Karpas-422 (cell line): ENCODE results near the gene CHST14. TPM values are rescaled to one million over a fixed set of nuclear protein-coding genes. Genes with fewer than 3 reads are reported as not detected.
A peak's percentile ranks its signal among the peaks of the same experiment; 100 is the strongest.

ENCODE experiments used
- DNase-seq: peaks from one replicate; pipeline ENCODE4 v3.0.0-alpha.2; 2015
- H2AFZ ChIP-seq: fragments of 200-600 bp; sonication (generic); 2 replicates; pipeline ENCODE4 v1.6.1; 2014; ENCODE audit warnings: antibody characterized with exemption, low read length, mixed read lengths
- H3K27ac ChIP-seq: fragments of 200-600 bp; sonication (generic); 2 replicates; pipeline ENCODE4 v1.5.1; 2014; ENCODE audit warnings: mild to moderate bottlenecking, low read length, moderate library complexity
- H3K27me3 ChIP-seq: fragments of 200-600 bp; sonication (generic); 2 replicates; pipeline ENCODE4 v1.6.1; 2014; ENCODE audit warnings: low read length, mixed read lengths
- H3K36me3 ChIP-seq: fragments of 200-600 bp; sonication (generic); 2 replicates; pipeline ENCODE4 v1.6.1; 2014; ENCODE audit warnings: low read length, mixed read lengths; ENCODE audit not compliant: insufficient read depth
- H3K4me1 ChIP-seq: fragments of 200-600 bp; sonication (generic); 2 replicates; pipeline ENCODE4 v1.6.1; 2014; ENCODE audit warnings: mild to moderate bottlenecking, low read length, mixed read lengths
- H3K4me2 ChIP-seq: fragments of 200-600 bp; sonication (generic); 2 replicates; pipeline ENCODE4 v1.6.1; 2014; ENCODE audit warnings: low read length, low read depth, mild to moderate bottlenecking; ENCODE audit not compliant: poor library complexity, severe bottlenecking
- H3K4me3 ChIP-seq: fragments of 200-600 bp; sonication (generic); 2 replicates; pipeline ENCODE4 v1.5.1; 2014; ENCODE audit warnings: mild to moderate bottlenecking, antibody characterized with exemption, low read length, mixed read lengths
- H3K79me2 ChIP-seq: fragments of 200-600 bp; sonication (generic); 2 replicates; pipeline ENCODE4 v1.6.1; 2014; ENCODE audit warnings: mild to moderate bottlenecking, low read length, mixed read lengths
- H3K9ac ChIP-seq: fragments of 200-600 bp; sonication (generic); 2 replicates; pipeline ENCODE4 v1.6.0; 2014; ENCODE audit warnings: low read length
- H3K9me2 ChIP-seq: fragments of 200-600 bp; sonication (generic), shearing (Covaris generic); replicated peaks from 2 replicates; pipeline ENCODE4 v1.6.0; 2014; ENCODE audit warnings: mild to moderate bottlenecking, low read length, moderate library complexity; ENCODE audit not compliant: insufficient read depth
- H3K9me3 ChIP-seq: fragments of 300-700, 200-600 bp; sonication (generic); 2 replicates; pipeline ENCODE4 v1.6.1; 2014; ENCODE audit warnings: low read length, mixed read lengths
- H4K20me1 ChIP-seq: fragments of 200-600 bp; sonication (generic); 2 replicates; pipeline ENCODE4 v1.6.1; 2014; ENCODE audit warnings: mild to moderate bottlenecking, antibody characterized with exemption, low read length, low read depth; ENCODE audit not compliant: insufficient read depth
- total RNA-seq: library from RNA; depleted of rRNA; stranded (reverse); fragments of >200 nt; shearing (Covaris generic); gene quantifications from 2 replicates; pipeline ENCODE4 v1.2.3, GENCODE V29; 2014; ENCODE audit warnings: low replicate concordance

CHST14 gene
- total RNA-seq, 1 experiment from 2014 or later, result 11.6 TPM

- Histone ChIP-seq H3K9me3 (no peaks in the 10 kb centered on the region), H3K4me2 (no peak overlapping the region), H3K27ac (no peak overlapping the region), H2AFZ (no peak overlapping the region), H3K9ac (no peak overlapping the region), H3K79me2 (peaks cover 7% of the 10 kb centered on the region; the same call in 1 of the 2 replicates), H4K20me1 (no peaks in the 10 kb centered on the region), H3K27me3 (no peaks in the 10 kb centered on the region), H3K9me2 (no peaks in the 10 kb centered on the region), H3K4me1 (no peaks in the 10 kb centered on the region), H3K36me3 (no peaks in the 10 kb centered on the region), H3K4me3 (no peak overlapping the region)
- no peak for DNase-seq
These were observed 6.8 kb upstream of the CHST14 start for GRCh38 chr15:40463886-40464545.

- H2AFZ ChIP-seq, result no peak overlapping the region
- H4K20me1 ChIP-seq, result no peaks in the 10 kb centered on the region
- no peak overlapping the region for H3K9ac ChIP-seq
- no peaks in the 10 kb centered on the region for H3K4me1 ChIP-seq
- H3K9me2 ChIP-seq, result no peaks in the 10 kb centered on the region
- no peaks in the 10 kb centered on the region for H3K36me3 ChIP-seq
- no peaks in the 10 kb centered on the region for H3K27me3 ChIP-seq
- H3K27ac ChIP-seq, result no peak overlapping the region
- no peak for DNase-seq
- H3K4me2 ChIP-seq, result no peak overlapping the region
- no peaks in the 10 kb centered on the region for H3K9me3 ChIP-seq
- H3K4me3 ChIP-seq, result no peak overlapping the region
- H3K79me2 ChIP-seq, result peaks cover 7% of the 10 kb centered on the region; the same call in 1 of the 2 replicates
These were observed 6.1 kb upstream of the CHST14 start for GRCh38 chr15:40464595-40465185.

GRCh38 chr15:40465939-40466338, 4.8 kb upstream of the CHST14 start:
- Histone ChIP-seq H4K20me1 (no peaks in the 10 kb centered on the region), H3K79me2 (no peaks in the 10 kb centered on the region), H3K27me3 (no peaks in the 10 kb centered on the region), H3K36me3 (no peaks in the 10 kb centered on the region), H3K9ac (no peak overlapping the region), H3K4me3 (no peak overlapping the region), H3K9me2 (no peaks in the 10 kb centered on the region), H2AFZ (no peak overlapping the region), H3K4me2 (no peak overlapping the region), H3K4me1 (peaks cover 6% of the 10 kb centered on the region), H3K9me3 (no peaks in the 10 kb centered on the region), H3K27ac (no peak overlapping the region)
- DNase-seq, result no peak

- Histone ChIP-seq H3K4me2 (no peak overlapping the region), H3K9me3 (no peaks in the 10 kb centered on the region), H3K9ac (no peak overlapping the region), H3K79me2 (no peaks in the 10 kb centered on the region), H3K4me3 (no peak overlapping the region), H3K9me2 (no peaks in the 10 kb centered on the region), H3K36me3 (no peaks in the 10 kb centered on the region), H2AFZ (no peak overlapping the region), H4K20me1 (no peaks in the 10 kb centered on the region), H3K27ac (no peak overlapping the region), H3K4me1 (peaks cover 11% of the 10 kb centered on the region), H3K27me3 (no peaks in the 10 kb centered on the region)
- DNase-seq, result no peak
These were observed 4.1 kb upstream of the CHST14 start for GRCh38 chr15:40466426-40467260.

- H3K4me1 ChIP-seq, result peaks cover 17% of the 10 kb centered on the region
- H3K27ac ChIP-seq, result no peak overlapping the region
- H4K20me1 ChIP-seq, result 0 out of 2 replicates have a peak, but pooled peaks cover 3% of the 10 kb centered on the region
- H3K4me3 ChIP-seq, result no peak overlapping the region
- DNase-seq, result no peak
- H3K27me3 ChIP-seq, result no peaks in the 10 kb centered on the region
- no peaks in the 10 kb centered on the region for H3K9me3 ChIP-seq
- no peaks in the 10 kb centered on the region for H3K79me2 ChIP-seq
- H3K36me3 ChIP-seq, result no peaks in the 10 kb centered on the region
- H2AFZ ChIP-seq, result no peak overlapping the region
- H3K9me2 ChIP-seq, result no peaks in the 10 kb centered on the region
- no peak overlapping the region for H3K4me2 ChIP-seq
- H3K9ac ChIP-seq, result no peak overlapping the region
These were observed 3.5 kb upstream of the CHST14 start for GRCh38 chr15:40467261-40467615.

GRCh38 chr15:40468898-40469331, 1.9 kb upstream of the CHST14 start:
- Histone ChIP-seq H3K27me3 (no peaks in the 10 kb centered on the region), H3K4me2 (no peak overlapping the region), H3K4me3 (no peak overlapping the region), H4K20me1 (0 out of 2 replicates have a peak, but pooled peaks cover 13% of the 10 kb centered on the region), H3K27ac (no peak overlapping the region), H3K36me3 (no peaks in the 10 kb centered on the region), H3K9me2 (no peaks in the 10 kb centered on the region), H3K9me3 (no peaks in the 10 kb centered on the region), H3K9ac (no peak overlapping the region), H3K79me2 (no peaks in the 10 kb centered on the region), H3K4me1 (peaks cover 19% of the 10 kb centered on the region), H2AFZ (no peak overlapping the region)
- no peak for DNase-seq

GRCh38 chr15:40469776-40470390, 901 bp upstream of the CHST14 start:
- Histone ChIP-seq H4K20me1 (0 out of 2 replicates have a peak, but pooled peaks cover 13% of the 10 kb centered on the region), H3K79me2 (no peaks in the 10 kb centered on the region), H3K27ac (no peak overlapping the region), H2AFZ (no peak overlapping the region), H3K36me3 (no peaks in the 10 kb centered on the region), H3K4me3 (peak overlapping the region; percentile 60; the same call in 1 of the 2 replicates), H3K9ac (peak overlapping the region; percentile 69; the same call in 1 of the 2 replicates), H3K4me2 (peak overlapping the region; percentile 74), H3K27me3 (no peaks in the 10 kb centered on the region), H3K4me1 (peaks cover 19% of the 10 kb centered on the region), H3K9me3 (no peaks in the 10 kb centered on the region), H3K9me2 (no peaks in the 10 kb centered on the region)
- no peak for DNase-seq
